Right ventricle myocardium superior (tissue), 1 donor: ENCODE data around the gene GNA14. TPM values are rescaled to one million over a fixed set of nuclear protein-coding genes. Genes with fewer than 3 reads are reported as not detected.

Experiments used
- ATAC-seq: fragments of 200-7000 bp; cut with Tn5 transposase; one replicate; pipeline ENCODE4 v1.9.1; 2020; ENCODE audit warnings: mild to moderate bottlenecking; ENCODE audit not compliant: poor library complexity
- DNase-seq: peaks from one replicate; pipeline ENCODE4 v3.0.0-alpha.2; 2020
- intact Hi-C: fragments of 100-400 bp; cut with DNase I; formaldehyde crosslinking; loops from one replicate; pipeline ENCODE4 v1.11.2; 2022
- total RNA-seq: library from RNA; stranded (reverse); fragmentation: NEBNext Ultra II Directional; extraction: Animal tissue kit (Norgen Biotek cat#: 25700); gene quantifications from one replicate; pipeline ENCODE4 v1.2.1, GENCODE V29; 2021
- donor health status: DM: no; HTN: yes; CAD: no; lungs with severe emphysema.

The GNA14 gene
- total RNA-seq, 1 donor from 2014 or later: 1.9 TPM

DNA sequence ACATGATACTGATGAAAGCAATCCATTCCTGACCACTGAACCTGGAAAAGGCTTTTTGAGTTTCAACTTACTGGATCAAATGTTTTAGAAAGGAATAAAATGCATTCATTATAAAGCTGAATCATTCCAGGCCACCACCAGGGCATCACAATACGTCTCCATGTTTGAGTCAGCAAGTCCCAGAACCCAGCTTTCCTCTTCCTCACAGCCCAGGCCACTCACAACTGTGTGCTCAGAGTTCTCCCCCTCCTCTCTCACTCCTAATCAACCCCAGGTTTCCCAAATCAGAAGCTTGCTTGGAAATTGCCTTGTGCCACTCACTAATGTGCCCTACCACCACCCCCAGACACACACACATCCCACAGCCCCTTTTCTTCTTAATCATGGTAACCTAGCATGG is 91.7 kb downstream of the GNA14 start:
- no peak for DNase-seq
- ATAC-seq: no peak
- intact Hi-C loops: no loop called here

DNA sequence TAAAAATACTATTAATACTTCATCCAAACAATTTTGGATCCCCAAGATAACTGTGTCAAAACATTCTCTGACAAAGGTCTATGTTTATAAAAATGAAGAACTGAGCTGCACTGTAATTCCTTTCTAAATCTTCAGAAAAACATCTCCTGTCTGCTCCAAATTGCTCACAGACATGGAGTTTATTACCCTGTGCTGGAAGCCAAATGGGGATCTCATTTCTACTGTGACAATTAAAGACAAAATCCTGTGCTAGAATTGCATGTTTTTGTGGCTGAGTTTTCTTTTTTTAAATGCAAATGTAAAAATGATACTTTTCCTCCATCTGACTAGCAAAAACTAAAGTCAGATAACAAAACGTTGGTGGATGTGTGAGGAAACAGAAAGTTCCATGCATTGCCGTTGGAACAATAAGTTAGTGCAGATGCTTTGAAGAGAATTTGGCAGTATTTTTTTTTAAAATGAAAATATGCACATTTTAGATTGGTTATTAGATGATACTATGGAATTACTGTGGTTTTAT is 93.5 kb downstream of the GNA14 start:
- no peak for ATAC-seq
- intact Hi-C loops: no loop called here
- no peak for DNase-seq

GRCh38 chr9:77547106-77547730 is 100.9 kb downstream of the GNA14 start:
- ATAC-seq: no peak
- no peak for DNase-seq
- intact Hi-C loops: no loop called here

- ATAC-seq: no peak
- DNase-seq: no peak
- intact Hi-C loops: no loop called here
Measured at GRCh38 chr9:77546376-77546950, 101.7 kb downstream of the GNA14 start.

- no peak for ATAC-seq
- intact Hi-C loops: no loop called here
Measured at GRCh38 chr9:77544546-77544945, 103.6 kb downstream of the GNA14 start.

DNA sequence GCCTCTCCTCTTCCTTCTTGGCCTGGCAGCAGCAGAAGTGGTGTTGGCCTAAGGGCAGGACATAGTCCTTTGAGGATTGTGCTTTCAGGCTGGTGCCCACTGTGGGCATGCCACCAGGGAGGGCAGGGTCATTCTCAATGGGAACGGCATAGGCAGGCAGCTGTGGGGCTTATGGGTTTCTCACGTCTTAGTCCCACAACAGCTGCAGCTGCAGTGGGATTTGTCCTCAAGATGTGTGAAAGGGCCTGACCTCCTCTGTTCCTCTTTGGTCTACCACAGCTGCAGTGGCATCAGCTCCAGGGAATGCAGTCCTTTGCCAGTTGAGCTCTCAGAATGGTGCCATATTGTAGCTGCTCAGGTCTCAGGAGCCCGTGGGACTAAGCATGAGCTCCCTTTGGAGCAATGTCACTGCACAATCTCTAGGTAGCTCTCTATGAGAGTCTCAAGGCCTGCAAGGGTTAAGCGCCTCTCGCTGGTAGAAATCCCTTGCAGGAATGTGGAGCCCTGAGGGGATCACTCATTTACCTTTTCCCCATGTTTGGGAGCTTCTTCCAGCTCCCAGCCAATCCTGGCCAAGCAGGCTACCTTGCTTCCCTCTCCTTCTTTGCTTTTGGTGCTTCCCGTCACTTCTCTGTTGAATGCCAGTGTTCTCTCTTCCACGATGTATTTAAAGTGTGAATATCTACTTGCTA is 104.8 kb downstream of the GNA14 start:
- no peak for ATAC-seq
- intact Hi-C loops: no loop called here
- DNase-seq: no peak

More at GRCh38 chr9:77544546-77544945, 103.6 kb downstream of the GNA14 start:
- no peak for DNase-seq

DNA sequence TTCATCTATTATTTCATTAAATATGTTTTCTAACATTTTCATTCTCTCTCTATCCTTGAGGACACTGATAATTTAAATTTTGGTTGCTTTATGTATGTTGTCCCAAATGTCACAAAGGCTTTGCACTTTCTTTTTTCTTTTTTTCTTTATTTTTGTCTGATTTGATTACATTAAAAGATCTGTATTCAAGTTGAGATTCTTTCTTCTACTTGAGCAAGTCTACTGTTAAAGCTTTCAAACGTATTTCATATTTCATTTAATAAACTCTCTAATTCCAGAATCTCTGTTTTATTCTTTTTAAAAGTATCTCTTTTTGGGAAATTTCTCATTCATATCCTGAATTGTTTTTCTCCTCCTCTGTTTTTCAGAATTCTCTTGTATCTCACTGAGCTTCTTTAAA is 106.5 kb downstream of the GNA14 start:
- no peak for DNase-seq
- no peak for ATAC-seq
- intact Hi-C loops: no loop called here

DNA sequence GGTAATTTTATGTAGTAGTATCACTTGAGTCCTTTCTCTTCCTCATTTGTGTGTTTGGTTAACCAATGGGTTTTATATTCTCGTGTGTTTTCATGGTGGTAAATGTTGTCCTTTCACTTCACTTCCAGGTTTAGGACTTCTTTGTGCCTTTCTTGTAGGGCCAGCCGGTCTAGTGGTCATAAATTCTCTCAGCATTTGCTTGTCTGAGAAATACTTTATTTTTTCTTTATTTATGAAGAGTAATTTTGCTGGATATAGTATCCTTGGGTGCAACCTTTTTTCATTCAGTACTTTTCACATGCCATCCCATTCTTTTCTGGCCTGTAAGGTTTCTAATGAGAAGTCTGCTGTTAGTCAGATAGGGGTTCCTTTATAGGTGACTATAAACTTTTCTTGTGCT is 107.1 kb downstream of the GNA14 start:
- intact Hi-C loops: no loop called here
- no peak for ATAC-seq
- no peak for DNase-seq

DNA sequence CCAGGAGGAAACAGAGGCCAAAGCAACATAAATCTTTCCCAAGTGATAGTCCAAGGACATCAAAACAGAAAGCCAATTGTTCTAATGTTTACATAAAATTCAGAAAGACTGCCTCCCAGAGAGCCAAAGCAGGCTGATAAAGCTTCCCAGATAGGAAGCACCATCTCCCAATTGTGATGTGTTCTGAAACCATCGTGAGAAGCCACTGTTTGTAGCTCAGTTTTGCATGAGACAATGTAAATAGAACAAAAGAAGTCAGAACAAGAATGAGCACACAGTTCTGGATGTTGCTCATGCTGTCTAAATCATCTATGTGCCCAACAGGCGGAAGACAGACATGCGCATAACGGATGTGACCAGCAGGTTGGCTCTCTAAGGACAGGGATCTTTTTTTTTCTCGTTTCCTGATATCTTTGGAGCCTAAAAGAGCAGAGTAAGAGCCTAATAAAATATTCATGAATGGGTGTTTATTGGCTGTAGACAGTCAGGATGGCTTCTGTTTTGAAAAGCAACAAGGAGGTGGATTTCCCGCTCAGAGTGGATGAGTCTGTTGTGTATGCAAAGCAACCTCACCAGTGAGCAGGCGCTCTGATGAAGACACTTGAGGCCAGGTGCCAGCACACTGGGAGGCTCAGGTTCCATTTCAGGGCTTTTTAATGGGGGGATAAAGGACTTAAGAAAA is 113.6 kb downstream of the GNA14 start:
- intact Hi-C loops: no loop called here
- ATAC-seq (no peak), DNase-seq (no peak)

DNA sequence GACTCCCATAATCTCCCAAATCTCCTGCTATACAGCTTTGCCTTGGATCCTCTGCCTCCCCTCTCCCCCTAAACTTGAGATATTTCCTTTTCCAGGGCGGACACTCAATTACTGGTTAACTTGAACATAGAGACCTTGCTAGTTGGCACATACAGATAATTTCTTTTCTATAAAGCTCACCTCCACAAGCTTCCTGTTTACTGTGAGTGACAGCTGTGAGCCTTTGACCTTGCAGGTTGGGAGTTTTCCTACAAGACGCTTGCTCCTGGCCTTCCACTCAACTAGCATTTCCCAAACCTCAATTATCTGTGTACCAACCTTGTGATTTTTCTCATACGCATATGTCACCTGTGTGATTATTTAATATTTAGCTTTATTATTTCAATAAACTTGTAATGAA is 114.5 kb downstream of the GNA14 start:
- intact Hi-C loops: no loop called here
- ATAC-seq: no peak
- DNase-seq: no peak

GRCh38 chr9:77532607-77533006 is 115.5 kb downstream of the GNA14 start:
- ATAC-seq (no peak), DNase-seq (no peak)
- intact Hi-C loops: no loop called here

- intact Hi-C loops: no loop called here
- DNase-seq (no peak), ATAC-seq (no peak)
Measured at GRCh38 chr9:77531400-77531799, 116.7 kb downstream of the GNA14 start.

DNA sequence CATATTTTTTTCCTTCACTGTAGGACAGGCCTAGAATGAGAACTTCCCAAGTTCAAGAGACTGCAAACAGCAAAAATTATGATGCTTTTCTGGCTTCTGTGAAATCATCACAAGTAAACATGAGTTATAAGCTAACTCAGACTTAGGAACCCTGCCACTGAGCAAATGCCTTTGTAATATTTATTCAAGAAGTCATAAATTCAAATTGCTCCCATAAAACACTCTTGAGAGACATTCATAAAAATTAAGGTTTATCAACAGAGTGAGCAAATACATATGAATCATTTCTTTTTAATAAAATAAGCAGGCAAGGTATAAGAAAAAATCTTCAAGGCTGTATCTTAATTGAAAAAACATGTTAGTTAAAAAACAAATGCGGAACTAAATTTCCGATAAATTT is 124.2 kb downstream of the GNA14 start:
- DNase-seq (no peak), ATAC-seq (no peak)
- intact Hi-C loops: no loop called here

DNA sequence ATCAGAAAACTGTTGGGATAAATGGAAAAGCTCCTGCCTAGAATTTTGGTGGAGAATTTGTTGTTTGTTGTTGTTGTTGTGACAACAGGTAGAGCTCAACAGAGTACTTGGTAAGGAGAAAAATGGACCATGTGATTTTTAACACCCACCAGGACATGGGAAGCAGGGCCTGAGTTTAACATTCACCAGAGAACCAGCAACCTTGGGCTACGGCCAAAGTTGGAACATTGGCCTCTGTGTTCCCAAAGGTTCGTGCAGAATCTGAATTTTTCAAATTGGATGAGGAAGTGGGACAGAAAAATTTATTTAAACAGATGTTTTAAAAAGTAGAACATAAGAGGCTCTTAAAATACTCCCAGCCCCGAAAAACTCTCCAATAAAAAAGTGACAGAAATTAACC is 127.0 kb downstream of the GNA14 start:
- peak; percentile 65 for ATAC-seq
- intact Hi-C loops: no loop called here
- DNase-seq: peak; percentile 67

DNA sequence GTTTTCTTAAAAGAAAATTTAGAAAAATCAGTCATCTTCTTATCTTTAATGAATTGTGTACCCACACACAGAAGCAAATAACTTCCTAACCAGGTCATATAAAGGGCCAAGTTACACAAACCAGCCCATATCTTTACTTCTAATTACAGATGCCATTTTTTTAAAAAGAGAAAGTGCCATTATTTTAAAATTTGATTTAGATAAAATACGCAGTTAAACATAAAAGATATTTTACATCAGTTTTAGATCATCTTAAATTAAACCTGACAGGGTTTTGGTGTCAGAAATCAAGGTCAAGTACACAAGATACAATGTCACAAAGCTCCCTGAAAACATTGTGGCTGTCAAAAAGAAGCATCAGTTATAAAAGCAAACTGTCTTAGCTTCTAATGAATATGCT is 129.4 kb downstream of the GNA14 start:
- ATAC-seq: no peak
- intact Hi-C loops: no loop called here
- no peak for DNase-seq

- ATAC-seq: no peak
- intact Hi-C loops: no loop called here
- no peak for DNase-seq
Measured at GRCh38 chr9:77516781-77517180, 131.3 kb downstream of the GNA14 start.

GRCh38 chr9:77514886-77515711 is 133.0 kb downstream of the GNA14 start:
- DNase-seq (no peak), ATAC-seq (peak; percentile 72)
- intact Hi-C loops: no loop called here

DNA sequence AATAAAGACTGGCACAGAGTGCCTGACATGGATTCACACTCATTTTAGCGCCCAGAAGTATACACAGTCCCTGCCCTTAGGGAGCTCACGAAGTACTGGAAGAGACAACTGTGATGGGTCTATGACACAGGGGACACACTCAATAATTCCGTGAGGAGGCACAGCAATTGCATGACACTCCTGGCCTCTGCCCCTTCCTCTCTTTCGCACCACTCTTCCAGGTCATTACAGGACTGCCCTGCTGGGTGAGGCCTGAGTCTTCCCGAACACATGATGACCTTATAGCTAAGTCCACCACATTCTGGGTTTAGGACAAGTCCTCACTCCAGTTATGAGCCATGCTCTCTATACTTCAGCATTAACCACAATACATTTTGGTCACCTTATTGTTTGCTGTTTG is 134.7 kb downstream of the GNA14 start:
- intact Hi-C loops: no loop called here
- DNase-seq (no peak), ATAC-seq (peak; percentile 16)

DNA sequence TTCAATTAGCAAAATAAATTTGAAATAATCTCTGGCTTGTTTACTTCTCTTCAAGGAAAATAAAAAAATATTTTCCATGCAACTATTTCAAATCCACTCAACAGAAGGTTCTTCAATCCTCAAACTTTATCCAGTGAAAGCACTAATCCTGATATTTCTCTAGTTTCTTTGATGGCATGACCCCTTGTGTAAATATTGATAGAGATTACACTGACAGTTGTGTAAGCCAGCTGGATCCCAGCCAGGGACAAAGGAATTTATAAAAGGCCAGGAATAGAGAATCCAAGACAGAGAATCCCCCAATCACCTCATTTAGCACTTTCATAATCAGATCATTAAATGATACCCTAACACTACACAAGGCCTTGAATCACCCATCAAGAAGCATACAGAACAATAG is 135.2 kb downstream of the GNA14 start:
- intact Hi-C loops: no loop called here
- ATAC-seq (no peak), DNase-seq (no peak)
